A549 (cell line): ENCODE results near the gene SPRED3.

Source experiments
- BHLHE40 ChIP-seq: IDR thresholded peaks from 2 replicates; pipeline ENCODE4 v1.6.1; 2012; ENCODE audit warnings: low read depth, low read length, inconsistent platforms
- CEBPB ChIP-seq, 2 experiments: fragments of >200 bp in 1 of 2; sonication (Bioruptor Twin) in 1 of 2; formaldehyde crosslinking in 1 of 2; IDR thresholded peaks; 2 replicates each; pipeline ENCODE4 v1.6.1; 2012 to 2016
- CTCF ChIP-seq: fragments of >200 bp; sonication (Bioruptor Twin); formaldehyde crosslinking; IDR thresholded peaks from 3 replicates; pipeline ENCODE4 v1.5.1; 2016
- JUN ChIP-seq, 2 experiments: fragments of >200 bp; sonication (Bioruptor Twin); formaldehyde crosslinking; IDR thresholded peaks; 2 replicates in 1 of 2; 3 replicates in 1 of 2; pipeline ENCODE4 v1.6.1; 2016 to 2017
- MAFK ChIP-seq: fragments of 450-650 bp; IDR thresholded peaks from 2 replicates; pipeline ENCODE4 v1.6.1; 2014; ENCODE audit not compliant: partially characterized antibody
- NR3C1 ChIP-seq: fragments of >200 bp; sonication (Bioruptor Twin); formaldehyde crosslinking; IDR thresholded peaks from 3 replicates; pipeline ENCODE4 v1.6.1; 2017
- POLR2A ChIP-seq: IDR thresholded peaks from 2 replicates; pipeline ENCODE4 v1.6.1; 2012; ENCODE audit warnings: mild to moderate bottlenecking, low read length
- POLR2AphosphoS2 ChIP-seq: conservative IDR thresholded peaks from 2 replicates; pipeline ENCODE4 v1.6.1; 2012; ENCODE audit warnings: low read length, improper control_type of control experiment, inconsistent platforms
- RFX5 ChIP-seq: fragments of 450-650 bp; IDR thresholded peaks from 2 replicates; pipeline ENCODE4 v1.7.1; 2014; ENCODE audit warnings: antibody characterized with exemption, mild to moderate bottlenecking, moderate library complexity
- TF ChIP-seq, protein P1 (sequence below): fragments of 150-350 bp; IDR thresholded peaks from 2 replicates; pipeline ENCODE4 v1.6.1; 2014; ENCODE audit warnings: low read depth, mild to moderate bottlenecking, low read length

- TF ChIP-seq BHLHE40, result no peak
- TF ChIP-seq CEBPB (IDR thresholded peaks at IDR 0.05), result no peak
- TF ChIP-seq POLR2A, result no peak
- TF ChIP-seq MAFK, result no peak
- TF ChIP-seq POLR2AphosphoS2, result no peak
- TF ChIP-seq JUN (IDR thresholded peaks at IDR 0.05), result no peak
- TF ChIP-seq CTCF, result no peak
- TF ChIP-seq NR3C1, result no peak
- TF ChIP-seq, protein P1, sequence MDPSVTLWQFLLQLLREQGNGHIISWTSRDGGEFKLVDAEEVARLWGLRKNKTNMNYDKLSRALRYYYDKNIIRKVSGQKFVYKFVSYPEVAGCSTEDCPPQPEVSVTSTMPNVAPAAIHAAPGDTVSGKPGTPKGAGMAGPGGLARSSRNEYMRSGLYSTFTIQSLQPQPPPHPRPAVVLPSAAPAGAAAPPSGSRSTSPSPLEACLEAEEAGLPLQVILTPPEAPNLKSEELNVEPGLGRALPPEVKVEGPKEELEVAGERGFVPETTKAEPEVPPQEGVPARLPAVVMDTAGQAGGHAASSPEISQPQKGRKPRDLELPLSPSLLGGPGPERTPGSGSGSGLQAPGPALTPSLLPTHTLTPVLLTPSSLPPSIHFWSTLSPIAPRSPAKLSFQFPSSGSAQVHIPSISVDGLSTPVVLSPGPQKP, result no peak
- TF ChIP-seq RFX5, result no peak
These were observed 30.4 kb upstream of the SPRED3 start for GRCh38 chr19:38358071-38358470.
